Measurements from ENCODE around the gene MUC5B.
"Not testable (repeated sequence)": the region's sequence is repeated elsewhere in the genome, so short reads cannot be mapped to it uniquely, and the experiment has no call there.

DNA sequence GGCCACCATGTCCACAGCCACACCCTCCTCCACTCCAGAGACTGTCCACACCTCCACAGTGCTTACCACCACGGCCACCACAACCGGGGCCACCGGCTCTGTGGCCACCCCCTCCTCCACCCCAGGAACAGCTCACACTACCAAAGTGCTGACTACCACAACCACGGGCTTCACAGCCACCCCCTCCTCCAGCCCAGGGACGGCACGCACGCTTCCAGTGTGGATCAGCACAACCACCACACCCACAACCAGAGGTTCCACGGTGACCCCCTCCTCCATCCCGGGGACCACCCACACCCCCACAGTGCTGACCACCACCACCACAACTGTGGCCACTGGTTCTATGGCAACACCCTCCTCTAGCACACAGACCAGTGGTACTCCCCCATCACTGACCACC is 21.7 kb downstream of the MUC5B start:
- TF ChIP-seq, protein P1, sequence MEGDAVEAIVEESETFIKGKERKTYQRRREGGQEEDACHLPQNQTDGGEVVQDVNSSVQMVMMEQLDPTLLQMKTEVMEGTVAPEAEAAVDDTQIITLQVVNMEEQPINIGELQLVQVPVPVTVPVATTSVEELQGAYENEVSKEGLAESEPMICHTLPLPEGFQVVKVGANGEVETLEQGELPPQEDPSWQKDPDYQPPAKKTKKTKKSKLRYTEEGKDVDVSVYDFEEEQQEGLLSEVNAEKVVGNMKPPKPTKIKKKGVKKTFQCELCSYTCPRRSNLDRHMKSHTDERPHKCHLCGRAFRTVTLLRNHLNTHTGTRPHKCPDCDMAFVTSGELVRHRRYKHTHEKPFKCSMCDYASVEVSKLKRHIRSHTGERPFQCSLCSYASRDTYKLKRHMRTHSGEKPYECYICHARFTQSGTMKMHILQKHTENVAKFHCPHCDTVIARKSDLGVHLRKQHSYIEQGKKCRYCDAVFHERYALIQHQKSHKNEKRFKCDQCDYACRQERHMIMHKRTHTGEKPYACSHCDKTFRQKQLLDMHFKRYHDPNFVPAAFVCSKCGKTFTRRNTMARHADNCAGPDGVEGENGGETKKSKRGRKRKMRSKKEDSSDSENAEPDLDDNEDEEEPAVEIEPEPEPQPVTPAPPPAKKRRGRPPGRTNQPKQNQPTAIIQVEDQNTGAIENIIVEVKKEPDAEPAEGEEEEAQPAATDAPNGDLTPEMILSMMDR (IDR thresholded peaks at IDR 0.05): not testable (repeated sequence)
- TF ChIP-seq POLR2A (IDR thresholded peaks at IDR 0.05): not testable (repeated sequence)
